ENCODE data around the gene DNAH2. TPM values are rescaled to one million over a fixed set of nuclear protein-coding genes. Genes with fewer than 3 reads are reported as not detected.

DNAH2 gene
- total and polyA plus RNA-seq, 3 donors (not counting 1 experiment from before 2014, with no cell fraction given): 1.5 to 2.7 (median 1.8) TPM

Other genes starting within 250 kb of the DNAH2 start
- gene ZBTB4, start 238.1 kb upstream of the DNAH2 start, total RNA-seq: 10 to 100 TPM; 32.5 to 56.3 TPM
- 20.9 TPM for gene ZBTB4, start 238.1 kb upstream of the DNAH2 start, polyA plus RNA-seq
- not detected for gene SLC35G6, start 236.3 kb upstream of the DNAH2 start, total RNA-seq
- gene SLC35G6, start 236.3 kb upstream of the DNAH2 start, polyA plus RNA-seq: not detected
- gene POLR2A, start 233.4 kb upstream of the DNAH2 start, total RNA-seq: 100 to 1,000 TPM; 168 to 184 TPM
- 8.6 TPM for gene POLR2A, start 233.4 kb upstream of the DNAH2 start, polyA plus RNA-seq
- 1 to 10 TPM; 4.7 TPM for gene TNFSF12, start 168.7 kb upstream of the DNAH2 start, total RNA-seq
- gene TNFSF12, start 168.7 kb upstream of the DNAH2 start, polyA plus RNA-seq: 2.1 TPM
- gene TNFSF13, start 159.0 kb upstream of the DNAH2 start, total RNA-seq: 1 to 10 TPM; 3.0 to 5.3 TPM
- 4.0 TPM for gene TNFSF13, start 159.0 kb upstream of the DNAH2 start, polyA plus RNA-seq
- gene SENP3, start 155.8 kb upstream of the DNAH2 start, total RNA-seq: 10 to 100 TPM; 55.0 to 66.7 TPM
- gene SENP3, start 155.8 kb upstream of the DNAH2 start, polyA plus RNA-seq: 97.3 TPM
- 10 to 100 TPM in 1 of 2 donors, 1 to 10 TPM in 1; 1.8 to 26.1 TPM for gene CD68, start 138.1 kb upstream of the DNAH2 start, total RNA-seq
- gene CD68, start 138.1 kb upstream of the DNAH2 start, polyA plus RNA-seq: 39.4 TPM
- gene MPDU1, start 133.9 kb upstream of the DNAH2 start, total RNA-seq: 10 to 100 TPM; 44.8 to 51.2 TPM
- gene MPDU1, start 133.9 kb upstream of the DNAH2 start, polyA plus RNA-seq: 120 TPM
- 10 to 100 TPM in 1 of 2 donors, 1 to 10 TPM in 1; 4.3 to 56.5 TPM for gene SOX15, start 127.7 kb upstream of the DNAH2 start, total RNA-seq
- gene SOX15, start 127.7 kb upstream of the DNAH2 start, polyA plus RNA-seq: 49.4 TPM
- gene FXR2, start 102.8 kb upstream of the DNAH2 start, total RNA-seq: 10 to 100 TPM; 37.2 to 53.3 TPM
- gene FXR2, start 102.8 kb upstream of the DNAH2 start, polyA plus RNA-seq: 40.8 TPM
- gene SAT2, start 89.9 kb upstream of the DNAH2 start, total RNA-seq: 10 to 100 TPM; 18.2 to 49.8 TPM
- gene SAT2, start 89.9 kb upstream of the DNAH2 start, polyA plus RNA-seq: 18.3 TPM
- under 1 TPM; 0.33 to 0.42 TPM for gene SHBG, start 87.6 kb upstream of the DNAH2 start, total RNA-seq
- 0.27 TPM for gene SHBG, start 87.6 kb upstream of the DNAH2 start, polyA plus RNA-seq
- gene ATP1B2, start 66.8 kb upstream of the DNAH2 start, total RNA-seq: not detected
- gene ATP1B2, start 66.8 kb upstream of the DNAH2 start, polyA plus RNA-seq: not detected
- 10 to 100 TPM; 63.0 to 89.3 TPM for gene TP53, start 30.3 kb upstream of the DNAH2 start, total RNA-seq
- 60.3 TPM for gene TP53, start 30.3 kb upstream of the DNAH2 start, polyA plus RNA-seq
- gene WRAP53, start 29.3 kb upstream of the DNAH2 start, total RNA-seq: 10 to 100 TPM in 1 of 2 donors, 1 to 10 TPM in 1; 4.3 to 15.9 TPM
- gene WRAP53, start 29.3 kb upstream of the DNAH2 start, polyA plus RNA-seq: 14.1 TPM
- gene EFNB3, start 12.5 kb upstream of the DNAH2 start, total RNA-seq: 1 to 10 TPM; 1.0 to 9.2 TPM
- gene EFNB3, start 12.5 kb upstream of the DNAH2 start, polyA plus RNA-seq: 3.9 TPM
- 10 to 100 TPM in 1 of 2 donors, 1 to 10 TPM in 1; 8.2 to 26.5 TPM for gene KDM6B, start 116.5 kb downstream of the DNAH2 start, total RNA-seq
- gene KDM6B, start 116.5 kb downstream of the DNAH2 start, polyA plus RNA-seq: 0.68 TPM
- gene TMEM88, start 137.3 kb downstream of the DNAH2 start, total RNA-seq: 1 to 10 TPM in 1 of 2 donors, under 1 TPM in 1; 0.17 to 2.3 TPM
- gene TMEM88, start 137.3 kb downstream of the DNAH2 start, polyA plus RNA-seq: 0.15 TPM
- gene NAA38, start 139.8 kb downstream of the DNAH2 start, total RNA-seq: 10 to 100 TPM; 28.2 to 81.5 TPM
- 99.4 TPM for gene NAA38, start 139.8 kb downstream of the DNAH2 start, polyA plus RNA-seq
- gene CYB5D1, start 140.3 kb downstream of the DNAH2 start, total RNA-seq: 10 to 100 TPM; 14.1 to 15.2 TPM
- gene CYB5D1, start 140.3 kb downstream of the DNAH2 start, polyA plus RNA-seq: 8.2 TPM
- 10 to 100 TPM; 28.8 to 87.5 TPM for gene CHD3, start 171.0 kb downstream of the DNAH2 start, total RNA-seq
- gene CHD3, start 171.0 kb downstream of the DNAH2 start, polyA plus RNA-seq: 22.0 TPM
- 1 to 10 TPM; 5.2 to 6.4 TPM for gene RNF227, start 198.5 kb downstream of the DNAH2 start, total RNA-seq
- gene RNF227, start 198.5 kb downstream of the DNAH2 start, polyA plus RNA-seq: 5.3 TPM
- gene KCNAB3, start 212.1 kb downstream of the DNAH2 start, total RNA-seq: 1 to 10 TPM in 1 of 2 donors, under 1 TPM in 1; 0.33 to 1.7 TPM
- 0.52 TPM for gene KCNAB3, start 212.1 kb downstream of the DNAH2 start, polyA plus RNA-seq
- 100 to 1,000 TPM in 1 of 2 donors, 10 to 100 TPM in 1; 43.3 to 174 TPM for gene TRAPPC1, start 214.2 kb downstream of the DNAH2 start, total RNA-seq
- gene TRAPPC1, start 214.2 kb downstream of the DNAH2 start, polyA plus RNA-seq: 339 TPM
- gene CNTROB, start 214.5 kb downstream of the DNAH2 start, total RNA-seq: 10 to 100 TPM; 20.3 to 38.4 TPM
- 19.3 TPM for gene CNTROB, start 214.5 kb downstream of the DNAH2 start, polyA plus RNA-seq

All from mammary epithelial cell (primary cell).